ENCODE measurements around the gene SLC8A1.

Gene SLC8A1

DNA sequence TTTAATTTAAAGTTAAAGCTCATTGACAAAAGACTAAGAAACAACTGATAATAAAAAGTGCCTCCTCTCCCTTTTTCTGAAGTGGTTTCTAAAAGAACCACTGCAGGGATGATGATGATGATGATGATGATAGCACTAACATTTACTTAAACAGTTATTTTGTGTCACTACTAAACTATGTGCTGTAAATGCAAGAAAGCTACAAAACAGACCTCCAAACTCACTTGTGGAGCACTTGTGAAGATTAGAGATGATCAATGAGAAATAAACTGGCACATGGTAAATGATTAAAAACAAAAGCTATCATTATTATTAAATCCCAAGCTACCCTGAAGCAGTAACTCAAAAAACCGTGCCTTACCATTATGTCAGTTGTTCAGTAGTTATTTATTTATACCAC is 88.7 kb downstream of the SLC8A1 start:
- Histone ChIP-seq H3K9me3 (no peaks in the 10 kb centered on the region), H3K4me3 (peak overlapping the region; percentile 38 to 44), H3K36me3 (no peaks in the 10 kb centered on the region), H3K27me3 (no peaks in the 10 kb centered on the region), H3K27ac (peak overlapping the region; percentile 61 to 64), H3K4me1 (peaks cover 0 to 47% (median 9%) of the 10 kb centered on the region in 4 donors)
- TF ChIP-seq, protein P1, sequence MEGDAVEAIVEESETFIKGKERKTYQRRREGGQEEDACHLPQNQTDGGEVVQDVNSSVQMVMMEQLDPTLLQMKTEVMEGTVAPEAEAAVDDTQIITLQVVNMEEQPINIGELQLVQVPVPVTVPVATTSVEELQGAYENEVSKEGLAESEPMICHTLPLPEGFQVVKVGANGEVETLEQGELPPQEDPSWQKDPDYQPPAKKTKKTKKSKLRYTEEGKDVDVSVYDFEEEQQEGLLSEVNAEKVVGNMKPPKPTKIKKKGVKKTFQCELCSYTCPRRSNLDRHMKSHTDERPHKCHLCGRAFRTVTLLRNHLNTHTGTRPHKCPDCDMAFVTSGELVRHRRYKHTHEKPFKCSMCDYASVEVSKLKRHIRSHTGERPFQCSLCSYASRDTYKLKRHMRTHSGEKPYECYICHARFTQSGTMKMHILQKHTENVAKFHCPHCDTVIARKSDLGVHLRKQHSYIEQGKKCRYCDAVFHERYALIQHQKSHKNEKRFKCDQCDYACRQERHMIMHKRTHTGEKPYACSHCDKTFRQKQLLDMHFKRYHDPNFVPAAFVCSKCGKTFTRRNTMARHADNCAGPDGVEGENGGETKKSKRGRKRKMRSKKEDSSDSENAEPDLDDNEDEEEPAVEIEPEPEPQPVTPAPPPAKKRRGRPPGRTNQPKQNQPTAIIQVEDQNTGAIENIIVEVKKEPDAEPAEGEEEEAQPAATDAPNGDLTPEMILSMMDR (IDR thresholded peaks at IDR 0.05): no peak
- intact Hi-C loops (cut with DNase I; ENCODE audit: low total_unique reads): no loop called here
- DNase-seq: no peak

DNA sequence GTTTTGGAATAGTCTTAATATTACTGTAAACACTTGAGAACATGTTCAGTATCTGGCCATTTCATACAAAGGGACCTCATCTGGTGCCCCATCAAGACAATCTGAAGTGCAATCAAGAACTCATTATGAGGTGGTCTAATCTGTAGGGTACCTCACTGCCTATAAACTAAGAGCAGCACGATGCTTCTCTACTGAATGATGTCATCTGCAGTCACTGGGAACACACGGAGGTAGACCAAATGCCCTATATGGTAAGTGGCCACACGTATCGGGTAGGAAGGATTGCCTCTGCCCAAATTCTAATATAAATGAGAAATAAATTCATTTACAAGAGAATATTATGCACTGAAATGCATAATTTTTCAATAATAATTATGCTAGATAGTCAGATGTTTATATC is 90.4 kb downstream of the SLC8A1 start:
- no peaks in the 10 kb centered on the region for H3K27me3 ChIP-seq
- H3K27ac ChIP-seq: peak overlapping the region; percentile 25 to 40
- DNase-seq: no peak
- H3K4me3 ChIP-seq: no peak overlapping the region
- TF ChIP-seq, protein P1 (IDR thresholded peaks at IDR 0.05): no peak
- H3K36me3 ChIP-seq: no peaks in the 10 kb centered on the region
- intact Hi-C loops (cut with DNase I; ENCODE audit: low total_unique reads): no loop called here
- H3K4me1 ChIP-seq: peaks cover 0 to 45% (median 9%) of the 10 kb centered on the region in 4 donors
- no peaks in the 10 kb centered on the region for H3K9me3 ChIP-seq

DNA sequence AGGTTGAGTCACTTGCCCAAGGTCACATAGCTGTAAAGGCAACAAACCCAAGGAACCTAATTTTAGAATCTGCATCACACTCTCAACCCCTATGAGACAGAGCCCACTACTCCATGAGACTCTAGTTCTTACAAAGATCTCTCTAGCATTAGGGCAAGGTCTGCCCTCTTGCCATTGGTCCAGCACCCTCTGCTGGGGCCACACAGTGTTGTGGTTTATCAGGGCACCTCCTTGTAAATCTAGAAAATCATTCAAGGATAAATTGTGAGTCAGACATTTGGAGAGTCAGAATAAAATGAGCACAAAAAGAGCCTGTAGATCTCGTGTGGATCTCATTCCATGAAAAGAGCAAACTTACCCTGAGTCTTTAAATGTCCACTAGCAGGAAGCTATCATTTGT is 91.2 kb downstream of the SLC8A1 start:
- Histone ChIP-seq H3K27ac (peak overlapping the region; percentile 25 to 40), H3K4me3 (no peak overlapping the region), H3K27me3 (no peaks in the 10 kb centered on the region), H3K9me3 (no peaks in the 10 kb centered on the region), H3K4me1 (peaks cover 0 to 37% (median 9%) of the 10 kb centered on the region in 4 donors), H3K36me3 (no peaks in the 10 kb centered on the region)
- TF ChIP-seq, protein P1 (IDR thresholded peaks at IDR 0.05): no peak
- intact Hi-C loops (cut with DNase I; ENCODE audit: low total_unique reads): no loop called here
- no peak for DNase-seq

DNA sequence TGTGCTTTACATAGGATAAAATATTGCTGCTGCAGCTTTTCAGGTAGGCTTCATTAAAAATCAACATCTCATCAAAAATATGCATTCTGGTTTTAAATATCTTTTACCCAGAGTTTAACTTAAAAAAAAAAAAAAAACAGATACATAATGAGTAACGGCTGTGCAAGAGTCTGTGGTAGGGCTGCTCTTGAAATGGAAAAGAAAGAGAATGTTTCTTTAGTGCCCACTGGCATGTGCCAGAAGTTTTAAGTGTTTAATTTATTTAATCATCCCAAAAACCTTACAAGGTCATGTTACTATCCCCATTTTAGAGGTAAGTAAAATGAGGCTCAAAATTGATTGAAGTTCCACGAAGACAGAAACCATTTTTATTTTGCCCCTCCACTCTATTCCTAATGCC is 92.1 kb downstream of the SLC8A1 start:
- TF ChIP-seq, protein P1 (IDR thresholded peaks at IDR 0.05): no peak
- H3K4me1 ChIP-seq: peaks cover 0 to 28% (median 9%) of the 10 kb centered on the region in 4 donors
- intact Hi-C loops (cut with DNase I; ENCODE audit: low total_unique reads): no loop called here
- no peak for DNase-seq
- H3K4me3 ChIP-seq: no peak overlapping the region
- no peaks in the 10 kb centered on the region for H3K36me3 ChIP-seq
- no peaks in the 10 kb centered on the region for H3K27me3 ChIP-seq
- H3K9me3 ChIP-seq: no peaks in the 10 kb centered on the region
- H3K27ac ChIP-seq: no peak overlapping the region

DNA sequence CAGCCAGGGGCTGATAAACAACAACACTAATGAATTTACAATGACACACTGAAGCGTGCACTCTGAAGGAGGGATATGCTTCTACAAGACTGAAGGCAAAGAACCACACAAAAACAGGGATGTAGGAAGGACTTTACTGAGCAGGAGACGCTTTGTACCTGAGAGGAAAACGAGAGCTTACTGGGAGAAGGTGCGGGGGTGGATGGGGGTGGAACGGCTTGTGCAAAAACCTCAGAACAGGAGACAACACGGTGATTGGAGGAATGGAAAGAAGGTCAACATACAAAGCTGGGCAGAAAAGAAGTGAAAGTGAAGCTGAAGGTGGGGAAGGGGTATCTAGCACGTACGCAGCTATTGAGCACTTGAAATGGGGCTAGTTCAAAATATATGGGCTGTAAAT is 93.1 kb downstream of the SLC8A1 start:
- Histone ChIP-seq H3K27ac (no peak overlapping the region), H3K4me1 (peaks cover 0 to 25% (median 9%) of the 10 kb centered on the region in 4 donors), H3K9me3 (no peaks in the 10 kb centered on the region), H3K4me3 (no peak overlapping the region), H3K27me3 (no peaks in the 10 kb centered on the region), H3K36me3 (no peaks in the 10 kb centered on the region)
- intact Hi-C loops (cut with DNase I; ENCODE audit: low total_unique reads): no loop called here
- DNase-seq: no peak
- TF ChIP-seq, protein P1 (IDR thresholded peaks at IDR 0.05): no peak

DNA sequence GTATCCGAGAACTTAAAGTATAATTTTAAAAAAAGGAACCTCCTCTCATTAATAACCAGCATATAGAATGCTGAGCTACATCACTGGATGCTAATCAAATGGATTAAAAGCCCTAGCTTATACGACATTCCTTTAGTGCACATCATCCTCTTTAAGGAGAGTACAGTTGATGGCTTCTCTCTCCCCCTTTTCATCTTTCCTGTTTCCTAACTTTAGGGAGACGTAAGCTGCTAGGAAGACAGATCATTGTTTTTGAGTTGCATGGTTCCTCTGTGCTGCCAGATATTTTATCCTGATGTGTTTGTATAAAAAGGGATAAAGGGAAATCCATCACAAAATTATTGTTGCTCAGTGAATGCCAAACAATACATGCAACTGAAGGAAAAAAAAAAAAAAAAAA is 94.2 kb downstream of the SLC8A1 start:
- no peaks in the 10 kb centered on the region for H3K9me3 ChIP-seq
- no peaks in the 10 kb centered on the region for H3K27me3 ChIP-seq
- no peak overlapping the region for H3K27ac ChIP-seq
- H3K4me1 ChIP-seq: peaks cover 0 to 28% (median 7%) of the 10 kb centered on the region in 4 donors
- no peak for DNase-seq
- intact Hi-C loops (cut with DNase I; ENCODE audit: low total_unique reads): no loop called here
- TF ChIP-seq, protein P1 (IDR thresholded peaks at IDR 0.05): no peak
- H3K36me3 ChIP-seq: no peaks in the 10 kb centered on the region
- H3K4me3 ChIP-seq: no peak overlapping the region
